Measurements from ENCODE around the gene RUNX1. TPM values are rescaled to one million over a fixed set of nuclear protein-coding genes. Genes with fewer than 3 reads are reported as not detected.

RUNX1 gene
- polyA plus RNA-seq, 1 of the 3 experiments (the other 2 are of a cell fraction) = 17.1 TPM

GRCh38 chr21:34781526-34781925, 267.6 kb downstream of the RUNX1 start:
- ChIA-PET POLR2A (no interaction called here), CTCF (no interaction called here)
- H3K9me3 ChIP-seq = no peaks in the 10 kb centered on the region
- H3F3A ChIP-seq (replicated peaks; ENCODE audit: insufficient read depth) = no peaks in the 10 kb centered on the region
- H3K4me1 ChIP-seq (ENCODE audit: control insufficient read depth in 1 of 2, insufficient read depth in 2 of 2, low read depth in 1 of 2, low read length in 1 of 2) = peaks cover 0 to 2% of the 10 kb centered on the region in 2 experiments; a peak in 1 of 4 replicates
- DNase-seq = no peak
- no peaks in the 10 kb centered on the region for H3K27me3 ChIP-seq (ENCODE audit: insufficient read depth)
- no peak overlapping the region for H3K9ac ChIP-seq
- H3K4me2 ChIP-seq = no peak overlapping the region
- no peak overlapping the region for H2AFZ ChIP-seq (ENCODE audit: low read depth)
- no peaks in the 10 kb centered on the region for H4K20me1 ChIP-seq (ENCODE audit: insufficient read depth)
- H3K4me3 ChIP-seq (ENCODE audit: low read depth in 2 of 2, low read length in 1 of 2) = no peak overlapping the region
- H3K36me3 ChIP-seq (replicated peaks in 1 of 2; ENCODE audit: control insufficient read depth in 1 of 2, insufficient read depth in 2 of 2, low read length in 1 of 2) = no peaks in the 10 kb centered on the region
- TF ChIP-seq IRF3 (IDR thresholded peaks at IDR 0.05; ENCODE audit: low read depth, low read length) (no peak), MEF2A (IDR thresholded peaks at IDR 0.05; ENCODE audit: borderline replicate concordance, low read depth) (no peak), EZH2phosphoT487 (IDR thresholded peaks at IDR 0.05; ENCODE audit: borderline replicate concordance, low read depth) (no peak), POLR2AphosphoS5 (IDR thresholded peaks at IDR 0.05; ENCODE audit: low read depth, low read length) (no peak), CTCF (IDR thresholded peaks at IDR 0.05) (no peak), RXRA (IDR thresholded peaks at IDR 0.05; ENCODE audit: borderline replicate concordance, low read depth) (no peak), TAF1 (IDR thresholded peaks at IDR 0.05; ENCODE audit: borderline replicate concordance, low read depth, low read length) (no peak), SMC3 (IDR thresholded peaks at IDR 0.05; ENCODE audit: low read depth, low read length) (no peak), USF2 (IDR thresholded peaks at IDR 0.05; ENCODE audit: borderline replicate concordance, low read depth, low read length) (no peak), YY1 (IDR thresholded peaks at IDR 0.05; ENCODE audit: low read depth) (no peak), MXI1 (IDR thresholded peaks at IDR 0.05; ENCODE audit: low read depth, low read length) (no peak), RAD21 (IDR thresholded peaks at IDR 0.05; ENCODE audit: low read length) (no peak), RFX5 (IDR thresholded peaks at IDR 0.05; ENCODE audit: low read length) (no peak), FOXJ3 (CRISPR knock-in tag; IDR thresholded peaks at IDR 0.05) (no peak), GATA2 (CRISPR knock-in tag; IDR thresholded peaks at IDR 0.05) (no peak), CHD2 (IDR thresholded peaks at IDR 0.05; ENCODE audit: low read length, partially characterized antibody) (no peak), FOXM1 (IDR thresholded peaks at IDR 0.05; ENCODE audit: low read depth) (no peak), PBX3 (IDR thresholded peaks at IDR 0.05) (no peak), RCOR1 (IDR thresholded peaks at IDR 0.05; ENCODE audit: low read length) (no peak)
- H3K27ac ChIP-seq (ENCODE audit: low read depth in 2 of 2, low read length in 1 of 2) = no peak overlapping the region
- H3K79me2 ChIP-seq (ENCODE audit: insufficient read depth) = no peaks in the 10 kb centered on the region
- H3K9me2 ChIP-seq = no peaks in the 10 kb centered on the region
- 68% methylated on average over 3 of the region's 7 CpGs for WGBS (ENCODE audit: low lambda C conversion rate)
